Left lung (tissue), 10 donors: Measurements from ENCODE around the gene ZIC2. TPM values are rescaled to one million over a fixed set of nuclear protein-coding genes. Genes with fewer than 3 reads are reported as not detected.

Experiments
- ATAC-seq: fragments of 200-7000 bp; cut with Tn5 transposase; one replicate; pipeline ENCODE4 v1.9.1; 2020; ENCODE audit warnings: moderate library complexity
- DNase-seq, 4 donors: peaks; one replicate each; pipeline ENCODE4 v3.0.0-alpha.2; 2013 to 2020
- H3K27ac ChIP-seq, 2 donors: fragments of 200-600 bp; sonication (generic) in 1 of 2; one replicate each; pipeline versions ENCODE4 v1.5.0 to v1.8.0; 2020 to 2021
- H3K27me3 ChIP-seq, 2 donors: fragments of 200-600 bp; sonication (generic) in 1 of 2; one replicate each; pipeline versions ENCODE4 v1.5.0 to v1.8.0; 2020 to 2021
- H3K36me3 ChIP-seq, 2 donors: fragments of 200-600 bp; sonication (generic) in 1 of 2; one replicate each; pipeline versions ENCODE4 v1.5.0 to v1.8.0; 2020 to 2021
- H3K4me1 ChIP-seq, 2 donors: fragments of 200-600 bp; one replicate each; pipeline ENCODE4 v1.8.0; 2021
- H3K4me3 ChIP-seq, 2 donors: fragments of 200-600 bp; sonication (generic) in 1 of 2; one replicate each; pipeline versions ENCODE4 v1.5.0 to v1.8.0; 2020 to 2021; ENCODE audit warnings: mild to moderate bottlenecking in 1 of 2
- H3K9me3 ChIP-seq, 2 donors: fragments of 200-600 bp; sonication (generic) in 1 of 2; one replicate each; pipeline versions ENCODE4 v1.5.0 to v1.8.0; 2020 to 2021
- intact Hi-C, 2 donors: fragments of 100-400 bp; cut with DNase I; formaldehyde crosslinking; loops; one replicate each; pipeline versions ENCODE4 v1.11.2 to v1.14.2; 2022
- polyA plus RNA-seq, 6 donors: library from polyadenylated mRNA; unstranded; fragments of 120-200 nt; gene quantifications; one replicate each; pipeline ENCODE4 v1.2.1, GENCODE V29; 2013; ENCODE audit not compliant: insufficient read length in 6 of 6
- total RNA-seq, 2 donors: library from RNA; stranded (reverse); fragmentation: NEBNext Ultra II Directional; extraction: Animal tissue kit (Norgen Biotek cat#: 25700); gene quantifications; one replicate each; pipeline ENCODE4 v1.2.1, GENCODE V29; 2021
- TF ChIP-seq, protein P1 (sequence below), 2 donors: fragments of 200-600 bp; sonication (generic) in 1 of 2; IDR thresholded peaks; one replicate each; pipeline versions ENCODE4 v1.5.0 to v1.8.0; 2021; ENCODE audit warnings: antibody characterized with exemption in 2 of 2
- donor health status: DM: no; HTN: yes; CAD: no.
- donor health status: DM: no; HTN: no; CAD: no.

ZIC2 gene
- total and polyA plus RNA-seq, 8 donors = 0.06 to 0.21 (median 0.15) TPM; not detected in 4

DNA sequence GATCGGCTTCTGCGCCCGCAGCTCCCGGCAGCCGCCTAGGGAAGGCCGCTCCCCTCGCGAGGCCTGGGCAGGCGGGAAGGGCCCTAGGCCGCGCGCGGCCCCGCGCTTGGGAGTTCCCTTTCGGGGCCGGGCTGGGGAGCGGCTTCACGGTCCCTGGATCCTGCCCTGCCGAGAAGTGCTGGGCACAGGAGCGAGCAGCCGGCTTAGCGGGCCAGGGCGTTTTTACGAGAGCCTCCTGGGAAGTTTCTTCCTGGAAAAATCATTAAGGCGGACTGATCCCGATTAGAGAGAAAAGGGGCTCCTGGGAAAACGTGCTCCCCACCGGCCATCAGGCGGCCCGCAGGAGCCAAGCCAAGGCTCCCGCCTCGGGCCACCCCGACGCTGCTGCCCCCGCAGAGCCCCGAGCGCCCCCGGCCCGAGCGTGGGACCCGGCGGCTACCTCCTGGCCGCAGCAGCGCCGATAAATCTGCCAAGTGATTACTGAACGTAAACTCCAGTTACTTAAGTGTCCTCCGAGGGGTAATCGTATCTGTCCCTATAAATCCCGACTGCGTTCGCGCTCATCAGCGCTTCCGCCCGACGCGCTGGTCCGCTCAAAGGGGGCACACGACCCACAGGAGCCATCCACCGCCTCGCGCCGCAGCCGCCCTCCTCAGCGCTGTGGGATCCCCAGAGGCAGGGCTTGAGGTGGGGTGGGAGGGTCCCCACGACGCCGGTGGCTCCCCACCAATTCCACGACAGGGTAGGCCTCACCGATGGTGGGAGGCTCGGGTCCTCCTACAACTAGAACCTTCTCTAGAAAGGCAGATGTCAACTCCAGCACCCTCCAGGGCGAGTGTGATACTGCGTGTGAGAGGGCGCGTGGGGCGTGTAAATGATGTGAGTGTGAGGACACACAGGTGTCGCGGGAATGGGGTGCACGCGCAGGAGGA, 12.8 kb upstream of the ZIC2 start:
- TF ChIP-seq, protein P1, sequence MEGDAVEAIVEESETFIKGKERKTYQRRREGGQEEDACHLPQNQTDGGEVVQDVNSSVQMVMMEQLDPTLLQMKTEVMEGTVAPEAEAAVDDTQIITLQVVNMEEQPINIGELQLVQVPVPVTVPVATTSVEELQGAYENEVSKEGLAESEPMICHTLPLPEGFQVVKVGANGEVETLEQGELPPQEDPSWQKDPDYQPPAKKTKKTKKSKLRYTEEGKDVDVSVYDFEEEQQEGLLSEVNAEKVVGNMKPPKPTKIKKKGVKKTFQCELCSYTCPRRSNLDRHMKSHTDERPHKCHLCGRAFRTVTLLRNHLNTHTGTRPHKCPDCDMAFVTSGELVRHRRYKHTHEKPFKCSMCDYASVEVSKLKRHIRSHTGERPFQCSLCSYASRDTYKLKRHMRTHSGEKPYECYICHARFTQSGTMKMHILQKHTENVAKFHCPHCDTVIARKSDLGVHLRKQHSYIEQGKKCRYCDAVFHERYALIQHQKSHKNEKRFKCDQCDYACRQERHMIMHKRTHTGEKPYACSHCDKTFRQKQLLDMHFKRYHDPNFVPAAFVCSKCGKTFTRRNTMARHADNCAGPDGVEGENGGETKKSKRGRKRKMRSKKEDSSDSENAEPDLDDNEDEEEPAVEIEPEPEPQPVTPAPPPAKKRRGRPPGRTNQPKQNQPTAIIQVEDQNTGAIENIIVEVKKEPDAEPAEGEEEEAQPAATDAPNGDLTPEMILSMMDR (IDR thresholded peaks at IDR 0.05) = no peak
- Histone ChIP-seq H3K9me3 (no peaks in the 10 kb centered on the region), H3K36me3 (no peaks in the 10 kb centered on the region), H3K27ac (no peak overlapping the region), H3K4me3 (no peak overlapping the region), H3K4me1 (peaks cover 10 to 35% of the 10 kb centered on the region in 2 donors), H3K27me3 (peaks cover 94 to 98% of the 10 kb centered on the region in 2 donors)
- peak; percentile 65 for ATAC-seq
- intact Hi-C loops = no loop called here
- peak in 1 of 4 donors; percentile 61 for DNase-seq

DNA sequence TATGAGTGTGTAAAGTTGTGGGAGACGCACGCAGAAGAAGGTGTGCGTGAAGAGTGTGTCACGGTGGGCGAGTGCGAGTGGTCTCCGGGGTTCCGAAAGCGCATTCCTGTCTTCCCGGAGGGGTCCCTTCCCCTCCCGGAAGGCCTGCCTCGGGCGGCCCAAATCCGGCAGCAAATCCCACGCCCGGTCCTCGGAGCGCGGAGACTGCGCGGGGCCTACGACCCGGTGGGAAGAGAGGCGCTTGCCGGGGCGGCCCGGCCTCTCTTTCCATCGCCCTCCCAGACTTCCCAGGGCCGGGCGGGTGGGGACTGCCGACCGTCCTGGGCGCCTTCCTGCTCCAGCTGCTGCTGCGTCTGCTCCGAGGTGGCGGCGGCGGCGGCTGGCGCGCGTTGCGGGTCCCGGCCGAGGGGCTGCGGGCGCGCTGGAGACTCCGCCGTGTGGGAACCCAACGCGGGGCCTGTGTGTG, 12.1 kb upstream of the ZIC2 start:
- no peak overlapping the region for H3K27ac ChIP-seq
- no peaks in the 10 kb centered on the region for H3K36me3 ChIP-seq
- intact Hi-C loops = no loop called here
- ATAC-seq = no peak
- TF ChIP-seq, protein P1 (IDR thresholded peaks at IDR 0.05) = no peak
- peak in 1 of 4 donors; percentile 55 for DNase-seq
- no peaks in the 10 kb centered on the region for H3K9me3 ChIP-seq
- peaks cover 94 to 98% of the 10 kb centered on the region in 2 donors for H3K27me3 ChIP-seq
- H3K4me1 ChIP-seq = peaks cover 10 to 35% of the 10 kb centered on the region in 2 donors
- no peak overlapping the region for H3K4me3 ChIP-seq

DNA sequence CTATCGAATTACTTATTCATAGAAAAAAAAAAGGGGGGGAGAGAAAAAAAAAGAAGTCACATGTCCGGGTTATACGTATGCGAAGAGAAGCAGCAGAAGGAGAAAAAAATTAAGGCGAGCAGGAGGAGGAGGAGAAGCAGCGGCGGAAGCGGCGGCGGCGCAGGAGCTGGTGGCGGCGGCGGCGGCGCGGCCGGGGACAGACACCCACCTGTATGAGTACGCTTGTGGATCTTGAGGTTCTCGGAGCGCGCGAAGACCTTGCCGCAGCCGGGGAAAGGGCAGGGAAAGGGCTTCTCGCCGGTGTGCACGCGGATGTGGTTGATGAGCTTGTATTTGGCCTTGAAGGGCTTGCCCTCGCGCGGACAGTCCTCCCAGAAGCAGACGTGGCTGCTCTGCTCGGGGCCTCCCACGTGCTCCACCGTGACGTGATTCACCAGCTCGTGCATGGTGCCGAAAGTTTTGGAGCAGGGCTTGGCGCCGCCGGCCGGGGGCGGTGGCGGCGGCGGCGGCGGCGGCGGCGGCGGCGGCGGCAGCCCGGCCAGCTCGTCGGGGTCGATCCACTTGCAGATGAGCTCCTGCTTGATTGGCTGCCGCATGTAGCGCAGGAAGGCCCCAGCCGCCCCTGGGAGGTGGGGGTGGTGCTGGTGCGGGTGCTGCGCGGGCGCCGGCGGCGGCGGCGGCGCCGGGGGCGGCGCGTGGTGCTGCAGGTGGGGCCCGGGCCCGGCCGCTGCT, 11.5 kb upstream of the ZIC2 start:
- H3K36me3 ChIP-seq = no peaks in the 10 kb centered on the region
- no peak overlapping the region for H3K27ac ChIP-seq
- H3K27me3 ChIP-seq = peaks cover 94 to 98% of the 10 kb centered on the region in 2 donors
- TF ChIP-seq, protein P1 (IDR thresholded peaks at IDR 0.05) = no peak
- no peaks in the 10 kb centered on the region for H3K9me3 ChIP-seq
- H3K4me1 ChIP-seq = peaks cover 10 to 35% of the 10 kb centered on the region in 2 donors
- DNase-seq = peak in 1 of 4 donors; percentile 66
- no peak overlapping the region for H3K4me3 ChIP-seq
- intact Hi-C loops = no loop called here
- no peak for ATAC-seq

DNA sequence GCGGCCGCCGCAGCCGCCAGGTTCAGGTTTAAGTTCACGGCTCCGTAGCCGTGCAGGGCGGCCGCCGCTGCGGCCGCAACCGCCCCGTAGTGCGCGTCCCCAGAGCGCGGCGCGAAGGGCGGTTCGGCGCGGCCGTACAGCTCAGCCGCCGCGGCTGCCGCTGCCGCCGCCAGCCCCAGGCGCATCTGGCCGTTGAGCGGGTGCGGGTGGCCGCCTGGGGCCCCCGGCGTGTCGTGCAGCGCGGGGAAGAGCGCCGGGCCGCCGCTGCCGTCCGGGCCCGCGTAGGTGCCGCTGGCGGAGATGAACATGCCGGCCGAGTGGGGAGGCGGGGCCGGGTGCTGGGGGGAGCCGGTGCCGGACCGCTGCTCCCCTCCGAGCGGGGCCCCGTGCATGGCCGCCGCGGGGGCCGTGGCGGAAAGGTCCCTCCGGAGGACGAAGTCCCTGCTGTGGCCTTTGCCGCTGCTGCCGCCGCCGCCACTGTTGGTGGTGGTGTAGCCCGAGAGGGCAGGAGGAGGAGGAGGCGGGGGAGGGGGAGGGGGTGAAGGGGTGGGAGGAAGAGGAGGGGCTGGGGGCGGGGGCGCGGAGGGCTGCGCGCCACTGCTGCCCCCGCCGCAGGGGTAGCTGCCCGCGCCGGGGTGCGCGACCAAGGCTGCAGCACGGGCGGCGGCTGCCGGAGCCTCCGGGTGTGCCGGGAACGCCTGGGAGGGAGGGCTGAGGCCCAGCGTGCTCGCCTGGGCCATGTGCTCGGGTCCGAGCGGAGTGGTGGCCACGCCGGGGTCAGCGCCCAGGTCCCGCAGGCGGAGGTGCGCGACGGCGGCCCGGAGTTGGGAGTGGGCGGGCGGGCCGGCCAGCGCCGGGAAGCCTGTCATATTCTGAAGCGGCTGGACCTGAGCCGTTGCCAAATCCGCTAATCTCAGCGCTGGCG, 10.7 kb upstream of the ZIC2 start:
- Histone ChIP-seq H3K27ac (no peak overlapping the region), H3K9me3 (no peaks in the 10 kb centered on the region), H3K27me3 (peaks cover 94 to 98% of the 10 kb centered on the region in 2 donors), H3K36me3 (no peaks in the 10 kb centered on the region), H3K4me3 (no peak overlapping the region), H3K4me1 (peaks cover 10 to 35% of the 10 kb centered on the region in 2 donors)
- DNase-seq = peak in 1 of 4 donors; percentile 64
- TF ChIP-seq, protein P1 (IDR thresholded peaks at IDR 0.05) = no peak
- ATAC-seq = no peak
- intact Hi-C loops = no loop called here
